ENCODE data around the gene LRP11. TPM values are rescaled to one million over a fixed set of nuclear protein-coding genes. Genes with fewer than 3 reads are reported as not detected.

LRP11 gene
- polyA plus RNA-seq, 2 of the 4 experiments (the other 2 are of a cell fraction): 48.9 to 57.7 TPM

GRCh38 chr6:149889326-149889725, 25.2 kb upstream of the LRP11 start (continued):
- TF ChIP-seq MAX (IDR thresholded peaks at IDR 0.05): no peak
- no peak for TF ChIP-seq MAZ (IDR thresholded peaks at IDR 0.05; ENCODE audit: borderline replicate concordance, low read depth, low read length)

GRCh38 chr6:149888659-149889058, 24.5 kb upstream of the LRP11 start:
- TF ChIP-seq NFE2L2 (conservative IDR thresholded peaks at IDR 0.05; ENCODE audit: low read length) (no peak), RCOR1 (IDR thresholded peaks at IDR 0.05; ENCODE audit: low read depth, low read length) (no peak), POLR2AphosphoS2 (conservative IDR thresholded peaks at IDR 0.05; ENCODE audit: low read length) (no peak), CBX8 (IDR thresholded peaks at IDR 0.05) (no peak), RNF2 (IDR thresholded peaks at IDR 0.05; ENCODE audit: borderline replicate concordance, low read depth) (no peak), EHF (CRISPR knock-in tag; IDR thresholded peaks at IDR 0.05) (no peak), ZC3H11A (IDR thresholded peaks at IDR 0.05) (no peak), RFX5 (IDR thresholded peaks at IDR 0.05) (no peak), ZFP36 (IDR thresholded peaks at IDR 0.05; ENCODE audit: borderline replicate concordance, partially characterized antibody) (no peak), CHD4 (IDR thresholded peaks at IDR 0.05; ENCODE audit: borderline replicate concordance) (no peak), NR3C1 (IDR thresholded peaks at IDR 0.05) (no peak)
- WGBS (ENCODE audit: missing lambda C conversion rate): 0% methylated on average over 1 of the region's 1 CpG
- ATAC-seq (peak; percentile 12 to 18; a peak in 3 of 6 replicates), DNase-seq (ENCODE audit: low read depth in 1 of 2, low spot score in 1 of 2) (peak in 1 of 2 experiments; percentile 33), FAIRE-seq (no peak)
- Histone ChIP-seq H3K4me1 (peaks cover 58% of the 10 kb centered on the region), H3K9me3 (no peaks in the 10 kb centered on the region), H3K4me3 (no peak overlapping the region), H3K27ac (peak overlapping the region; percentile 90 to 92), H3K4me2 (peak overlapping the region; percentile 74)
- CTCF ChIA-PET: interaction anchor here (1.2 to 1.5 kb wide), 3 partner anchors 11 to 48 kb away, joined by 3 to 5 read pairs (median 4); no protein-coding TSS in a partner anchor
- POLR2A ChIA-PET: interaction anchor here (0.8 to 1.5 kb wide), 3 partner anchors 24 to 34 kb away, joined by 3 to 8 read pairs (median 3); partner anchors contain the start of gene LRP11

GRCh38 chr6:149888093-149888492, 23.9 kb upstream of the LRP11 start:
- peaks cover 58% of the 10 kb centered on the region for H3K4me1 ChIP-seq
- no peak for FAIRE-seq
- peak overlapping the region; percentile 74 for H3K4me2 ChIP-seq
- no peaks in the 10 kb centered on the region for H3K9me3 ChIP-seq
- no peak overlapping the region for H3K4me3 ChIP-seq
- ChIA-PET CTCF (interaction anchor here (0.6 to 1.5 kb wide), 3 partner anchors 12 to 23 kb away, joined by 3 to 4 read pairs (median 3); no protein-coding TSS in a partner anchor), POLR2A (interaction anchor here (1.0 to 1.5 kb wide), 2 partner anchors 23 to 25 kb away, joined by 3 to 8 read pairs; partner anchors contain the start of gene LRP11)
- peak in 1 of 2 experiments; percentile 81 for DNase-seq (ENCODE audit: low read depth in 1 of 2, low spot score in 1 of 2)
- peak; percentile 60 to 75; a peak in 5 of 6 replicates for ATAC-seq
- 16% methylated on average over 9 of the region's 9 CpGs for WGBS (ENCODE audit: missing lambda C conversion rate)
- H3K27ac ChIP-seq: peak overlapping the region; percentile 90 to 92
- TF ChIP-seq POLR2A (IDR thresholded peaks at IDR 0.05; ENCODE audit: low read length) (no peak), PBX3 (IDR thresholded peaks at IDR 0.05) (no peak), JUNB (IDR thresholded peaks at IDR 0.05) (0 out of 2 replicates have a peak, but pooled peaks have one; percentile 19), ZSCAN20 (CRISPR knock-in tag; IDR thresholded peaks at IDR 0.05) (no peak), JUN (IDR thresholded peaks at IDR 0.05) (no peak), MYC (IDR thresholded peaks at IDR 0.05; ENCODE audit: borderline replicate concordance, low read length) (no peak), MAZ (IDR thresholded peaks at IDR 0.05; ENCODE audit: borderline replicate concordance, low read depth, low read length) (no peak), CBX2 (IDR thresholded peaks at IDR 0.05; ENCODE audit: borderline replicate concordance, low read depth) (no peak), MAX (IDR thresholded peaks at IDR 0.05) (peak; percentile 41; the same call in 1 of the 2 replicates), NFE2L2 (conservative IDR thresholded peaks at IDR 0.05; ENCODE audit: low read length) (no peak), HOXB13 (CRISPR knock-in tag; IDR thresholded peaks at IDR 0.05; ENCODE audit: low read depth) (no peak), TP53 (CRISPR knock-in tag; IDR thresholded peaks at IDR 0.05) (no peak), FOSB (CRISPR knock-in tag; IDR thresholded peaks at IDR 0.05) (no peak), PHF8 (IDR thresholded peaks at IDR 0.05; ENCODE audit: borderline replicate concordance, low read depth) (no peak), FOSL2 (IDR thresholded peaks at IDR 0.05) (0 out of 2 replicates have a peak, but pooled peaks have one; percentile 31), FOSL2 (CRISPR knock-in tag; IDR thresholded peaks at IDR 0.05) (no peak), CBX8 (IDR thresholded peaks at IDR 0.05) (no peak), HEYL (CRISPR knock-in tag; IDR thresholded peaks at IDR 0.05) (no peak), FOXS1 (CRISPR knock-in tag; IDR thresholded peaks at IDR 0.05) (no peak), BHLHE40 (IDR thresholded peaks at IDR 0.05; ENCODE audit: low read depth, low read length) (no peak), ZFP36 (IDR thresholded peaks at IDR 0.05; ENCODE audit: borderline replicate concordance, partially characterized antibody) (no peak), CTCF (IDR thresholded peaks at IDR 0.05) (no peak), NPAS2 (CRISPR knock-in tag; IDR thresholded peaks at IDR 0.05; ENCODE audit: borderline replicate concordance) (no peak), SREBF2 (IDR thresholded peaks at IDR 0.05) (no peak), CHD4 (IDR thresholded peaks at IDR 0.05; ENCODE audit: borderline replicate concordance) (no peak), MAFK (IDR thresholded peaks at IDR 0.05; ENCODE audit: partially characterized antibody) (no peak), RNF2 (IDR thresholded peaks at IDR 0.05; ENCODE audit: borderline replicate concordance, low read depth) (no peak), POLR2AphosphoS2 (conservative IDR thresholded peaks at IDR 0.05; ENCODE audit: low read length) (no peak), CEBPB (IDR thresholded peaks at IDR 0.05) (peak; percentile 66 to 87; a peak in 3 of 4 replicates), GATA3 (IDR thresholded peaks at IDR 0.05; ENCODE audit: borderline replicate concordance) (0 out of 2 replicates have a peak, but pooled peaks have one; percentile 20)

All from A549 (cell line).